HG03025 (cell line): ENCODE measurements around the gene SMG5.

ENCODE experiments used
- ATAC-seq: cut with Tn5 transposase; IDR thresholded peaks from one replicate; pipeline ENCODE4 v1.9.1; 2021; ENCODE audit warnings: mild to moderate bottlenecking, moderate library complexity; ENCODE audit not compliant: unreplicated experiment, low FRiP score

The SMG5 gene

DNA sequence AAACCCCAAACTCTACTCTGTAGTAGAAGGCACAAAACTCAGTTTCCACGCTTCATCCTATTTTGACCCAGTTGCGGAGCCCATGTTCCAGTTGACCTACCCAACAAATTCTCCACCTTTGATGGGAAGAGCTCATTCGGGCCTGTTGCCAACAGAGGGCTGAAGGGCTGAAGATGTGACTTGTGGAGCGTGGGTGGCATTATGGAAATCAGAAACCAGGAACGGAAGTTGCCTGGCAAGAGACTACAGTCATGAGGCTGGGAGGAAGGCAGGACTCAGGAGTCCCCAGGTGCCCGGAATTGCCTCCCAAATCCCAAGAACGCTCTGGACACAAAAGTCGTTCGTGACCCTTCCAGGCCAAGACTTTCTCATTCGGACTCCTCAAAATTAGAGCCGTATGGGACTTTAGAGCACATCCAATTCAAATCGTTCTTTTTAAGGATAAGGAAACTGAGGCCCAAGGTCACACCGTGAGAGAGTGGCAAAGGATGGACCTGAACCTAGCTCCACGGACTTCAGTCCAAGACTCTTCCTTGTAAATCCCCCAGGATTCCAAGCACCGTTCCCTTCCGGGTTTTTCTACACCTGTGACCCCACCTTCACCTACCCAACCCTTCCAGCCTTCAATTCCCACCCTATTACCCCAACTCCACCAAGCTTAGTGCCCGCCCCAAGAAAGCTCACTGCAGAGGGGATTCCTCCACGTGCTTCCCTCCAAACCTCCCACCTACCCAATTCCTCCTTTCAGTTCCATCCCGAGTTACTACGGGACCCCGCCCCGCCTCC, 739 bp downstream of the SMG5 start:
- peak; percentile 9 for ATAC-seq

DNA sequence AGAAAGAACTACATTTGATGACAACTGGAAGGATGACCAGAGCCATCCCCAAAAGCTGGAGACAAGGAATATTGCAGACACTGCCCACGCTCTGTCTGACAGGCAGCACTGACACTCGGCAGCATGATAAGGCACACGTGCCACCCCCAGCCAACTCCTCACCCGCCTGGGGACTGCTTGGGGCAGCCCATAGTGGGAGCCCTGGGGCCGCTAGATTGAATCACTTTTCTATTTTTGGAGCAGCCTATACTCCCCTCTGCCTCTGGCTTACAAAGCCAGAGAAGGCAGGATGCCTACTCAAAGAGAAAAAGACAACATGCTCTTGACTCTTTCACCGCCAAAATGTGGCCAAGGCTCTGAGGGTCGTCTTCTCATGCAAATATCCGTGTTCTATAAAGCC, 1.3 kb downstream of the SMG5 start:
- no peak for ATAC-seq

DNA sequence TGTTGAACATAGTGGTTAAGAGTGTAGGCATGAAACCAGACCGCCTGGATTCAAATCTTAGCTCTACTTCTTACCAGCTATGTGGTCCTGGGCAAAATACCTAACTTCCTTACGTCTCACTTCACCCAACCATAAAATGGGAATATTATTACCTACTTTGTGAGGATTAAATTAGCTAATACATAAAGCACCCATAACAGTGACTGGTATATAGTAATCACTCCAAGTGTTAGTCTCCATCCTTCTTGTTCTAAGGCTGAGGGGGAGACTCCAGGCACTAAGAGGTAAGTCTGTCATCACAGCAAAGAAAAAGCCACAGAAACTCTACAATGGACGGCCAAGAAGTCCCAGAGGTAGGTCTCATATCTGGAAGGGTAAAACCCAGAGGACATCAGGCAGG, 2.8 kb downstream of the SMG5 start:
- ATAC-seq = no peak

DNA sequence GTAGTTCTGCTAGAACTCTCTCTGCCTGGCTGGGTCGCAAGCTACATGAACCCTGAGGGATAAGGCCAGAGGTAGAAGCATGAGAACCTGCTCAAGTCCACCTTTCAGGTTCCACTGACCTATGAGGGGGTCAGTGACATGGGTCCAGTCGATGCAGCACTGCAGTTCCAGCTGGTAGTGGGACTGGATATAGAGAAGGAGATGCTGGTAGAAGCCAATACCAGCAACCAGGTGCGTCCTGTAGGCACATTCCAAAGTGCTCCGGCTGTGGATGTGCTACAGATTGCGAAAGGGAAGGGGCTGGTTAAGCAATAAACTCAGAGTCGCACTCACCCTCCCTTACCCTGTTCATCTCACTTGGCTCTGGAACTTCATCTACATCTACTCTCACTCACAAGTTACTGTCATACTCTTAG, 5.7 kb downstream of the SMG5 start:
- ATAC-seq = no peak

DNA sequence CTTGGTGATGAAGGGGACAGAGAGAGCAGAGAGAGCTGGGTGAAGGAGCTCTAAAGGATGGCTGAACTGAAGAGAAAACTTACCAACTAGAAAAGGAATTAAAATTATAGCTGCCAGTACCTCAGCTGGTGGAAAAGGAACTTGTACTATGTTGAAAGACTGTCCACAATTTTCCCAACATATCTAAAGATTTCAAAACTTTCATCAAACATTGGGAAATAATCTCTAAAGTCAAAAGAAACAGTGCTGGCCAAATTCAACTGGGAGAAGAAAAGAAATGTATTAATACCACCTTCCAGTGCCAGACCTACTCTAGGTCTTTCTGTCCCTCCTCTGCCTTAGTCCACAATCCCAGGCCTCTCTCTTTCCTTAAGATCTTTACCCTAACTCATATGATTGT, 6.1 kb downstream of the SMG5 start:
- no peak for ATAC-seq

DNA sequence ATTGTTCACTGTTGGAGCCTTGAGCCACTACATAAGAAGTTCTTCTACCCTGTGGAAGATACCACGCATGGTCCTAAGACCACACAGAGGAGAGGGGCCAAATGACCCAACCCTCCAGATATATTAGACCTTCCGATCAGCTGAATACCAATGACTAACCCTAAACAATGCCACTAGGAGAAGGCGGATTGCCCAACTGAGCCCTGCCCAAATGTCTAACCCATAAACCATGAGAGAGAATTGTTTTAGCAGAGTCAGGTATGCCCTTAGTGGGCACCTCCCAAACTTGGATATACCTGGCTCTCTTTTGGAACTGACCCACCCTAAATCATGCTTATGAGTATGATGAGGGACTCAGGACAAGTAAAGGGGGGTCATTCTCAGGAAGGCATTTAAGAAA, 12.3 kb downstream of the SMG5 start:
- no peak for ATAC-seq

DNA sequence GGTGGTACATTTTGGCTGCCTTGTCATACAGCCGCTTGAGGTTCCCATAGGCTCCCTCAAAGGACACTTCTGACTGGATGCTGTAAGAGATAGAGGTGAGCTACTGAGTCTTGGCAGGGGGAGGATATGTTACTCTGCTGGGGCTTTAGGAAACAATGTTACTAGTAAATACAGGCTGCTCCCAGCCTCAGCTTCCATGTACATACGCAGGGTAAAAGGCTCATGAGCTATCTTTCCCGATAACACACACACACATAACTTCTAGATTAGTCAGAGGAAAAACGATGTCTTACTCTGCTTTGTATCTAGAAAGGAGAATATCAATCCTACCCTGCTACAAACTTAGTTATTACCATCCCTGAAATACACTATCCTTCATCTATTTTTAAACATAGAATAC, 14.3 kb downstream of the SMG5 start:
- no peak for ATAC-seq

DNA sequence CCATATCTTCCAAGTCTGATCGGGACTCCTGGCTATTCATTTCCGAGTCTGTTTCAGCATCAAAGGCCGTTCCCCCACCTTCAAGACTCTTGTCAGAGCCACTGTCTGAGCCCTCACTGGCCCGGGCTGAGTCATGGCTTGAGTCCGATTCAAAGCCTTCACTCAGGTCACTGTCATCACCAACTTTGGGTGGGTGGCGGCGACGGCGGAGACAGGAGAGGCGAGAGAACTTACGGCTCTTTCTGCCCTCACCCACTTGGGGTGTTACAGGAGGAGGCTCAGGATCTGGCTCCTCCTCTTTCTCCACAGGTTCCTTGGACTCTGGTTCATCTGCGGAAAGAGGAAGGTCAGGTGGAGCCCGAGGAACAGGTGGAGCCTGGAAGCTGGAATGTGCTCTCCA, 16.6 kb downstream of the SMG5 start:
- ATAC-seq = no peak

DNA sequence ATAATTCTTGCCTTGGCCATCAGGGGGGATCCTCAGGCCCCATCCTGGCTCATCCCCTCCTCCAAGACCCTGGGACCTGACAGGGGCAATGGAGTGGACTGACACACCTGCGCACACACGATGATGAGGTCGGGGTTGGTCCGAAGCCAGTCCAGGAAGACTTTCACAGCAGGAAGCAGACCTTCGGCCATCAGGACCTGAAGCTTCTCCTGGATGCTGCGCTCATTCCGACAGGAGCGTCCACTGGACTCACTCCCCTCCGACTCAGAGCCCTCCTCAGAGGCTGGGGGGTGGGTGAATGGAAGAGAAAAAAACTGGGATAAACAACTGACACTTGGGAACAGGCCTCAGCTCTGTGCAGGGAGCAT, 19.4 kb downstream of the SMG5 start:
- ATAC-seq = no peak

DNA sequence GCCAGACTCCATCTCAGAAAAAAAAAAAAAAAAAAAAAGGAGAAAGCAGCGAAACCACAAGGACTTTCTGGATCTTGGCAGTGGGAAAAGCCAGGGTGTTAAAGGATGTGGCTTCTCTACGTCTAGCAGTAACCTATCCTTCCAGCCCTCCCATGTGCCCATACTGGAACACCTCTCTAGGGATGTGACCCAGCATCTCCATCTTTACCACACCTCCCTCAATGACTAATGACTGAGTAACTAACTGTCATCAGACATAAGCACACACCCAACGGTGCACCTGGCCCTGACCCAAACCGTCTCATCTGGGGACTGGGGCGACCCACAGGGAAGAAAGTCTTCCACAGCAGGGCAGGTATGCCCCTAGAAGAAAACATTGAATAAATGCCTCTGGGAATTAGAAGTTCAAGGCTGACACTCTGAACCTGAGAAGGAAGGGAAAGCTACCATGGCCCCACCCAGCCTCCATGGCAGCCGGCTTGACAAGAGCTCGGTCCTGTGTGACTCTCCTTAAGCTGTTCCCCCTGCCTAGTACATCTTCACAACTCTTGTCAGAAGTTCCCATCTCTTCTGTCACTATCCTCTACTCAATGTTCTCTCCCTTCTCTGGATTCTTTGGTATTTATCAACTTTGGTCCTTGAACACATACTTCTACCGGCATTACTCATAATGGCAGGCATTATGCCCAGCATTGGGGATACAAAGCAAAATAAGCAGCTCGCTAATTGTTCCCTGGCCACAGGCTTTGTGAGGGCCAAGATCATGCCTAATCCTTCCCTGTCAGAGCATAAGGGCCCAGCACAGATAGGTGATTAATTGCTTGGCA, 20.0 kb downstream of the SMG5 start:
- no peak for ATAC-seq

DNA sequence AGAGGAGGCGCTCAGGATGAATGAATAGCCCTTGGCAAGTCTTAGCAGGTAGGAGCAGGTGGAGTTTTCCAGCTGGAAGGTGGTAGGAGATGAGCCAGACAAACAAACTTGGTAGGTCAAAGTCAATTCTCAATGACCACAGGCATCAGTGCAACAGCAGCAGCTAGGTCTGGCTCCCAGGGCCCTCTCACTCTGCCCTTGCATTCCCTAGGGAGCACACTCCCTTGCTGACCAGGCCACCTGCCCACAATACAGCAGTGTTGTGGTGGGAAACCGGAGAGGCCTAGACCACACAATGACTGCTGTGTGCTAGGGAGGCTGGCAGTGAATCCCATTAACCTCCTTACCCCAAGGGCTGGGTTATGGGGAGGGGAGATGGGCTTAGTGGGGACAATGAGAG, 21.7 kb downstream of the SMG5 start:
- no peak for ATAC-seq

DNA sequence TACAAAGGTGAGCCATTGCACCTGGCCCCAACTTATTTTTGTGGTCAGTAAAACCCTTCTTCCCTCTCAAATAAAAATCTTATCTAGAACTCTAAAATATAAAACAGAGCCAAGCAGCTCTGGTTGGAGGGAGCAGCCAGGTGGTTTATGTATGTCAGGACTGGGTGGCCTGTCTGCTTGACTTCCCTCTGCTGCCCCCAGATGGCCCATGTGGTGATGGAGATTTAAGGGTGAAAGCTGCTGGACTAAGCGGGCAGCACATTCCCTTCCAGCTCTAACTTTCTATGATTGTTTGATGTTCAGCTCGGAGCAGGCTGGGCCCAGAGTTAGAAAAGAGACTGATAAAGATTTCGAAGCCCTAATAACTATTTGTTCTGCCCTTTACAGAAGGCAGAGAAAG, 22.8 kb downstream of the SMG5 start:
- no peak for ATAC-seq

DNA sequence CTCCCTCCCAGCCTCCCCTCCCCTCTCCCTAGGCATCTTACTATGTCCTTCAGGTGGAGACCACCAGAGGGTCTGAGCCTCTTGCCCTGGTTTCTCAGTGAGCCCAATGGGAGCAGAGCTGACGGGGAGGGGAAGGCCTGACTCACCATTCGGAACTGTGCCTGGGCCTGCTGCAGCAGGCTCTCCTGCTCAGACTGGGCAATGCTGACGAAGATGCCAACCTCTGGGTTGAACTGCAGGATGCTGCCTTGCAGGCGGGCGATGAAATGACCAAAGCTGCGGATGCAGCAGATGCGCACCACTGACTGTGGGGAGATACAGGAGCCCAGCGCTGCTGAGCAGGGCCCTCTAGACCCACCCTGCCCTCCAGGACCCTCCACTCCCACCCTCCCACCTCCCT, 23.8 kb downstream of the SMG5 start:
- no peak for ATAC-seq

DNA sequence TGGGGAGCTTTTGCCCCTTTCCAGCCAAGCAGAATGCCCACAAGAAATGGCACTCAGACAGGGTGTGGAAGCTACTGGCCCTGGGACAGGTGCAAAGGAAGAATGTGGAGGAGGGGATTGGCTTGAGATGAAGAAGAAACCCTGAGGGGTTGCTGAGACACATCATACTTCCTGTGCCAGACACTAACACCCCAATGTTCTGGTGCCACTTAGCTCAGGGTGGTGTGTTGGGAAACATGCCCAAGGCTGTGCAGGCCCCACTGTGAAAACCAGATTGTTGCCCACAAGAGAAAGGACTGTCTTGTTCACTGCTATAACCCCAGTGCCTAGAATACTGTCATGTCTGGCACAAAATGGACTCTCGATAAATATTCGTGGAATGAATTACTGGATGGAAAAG, 24.9 kb downstream of the SMG5 start:
- no peak for ATAC-seq

DNA sequence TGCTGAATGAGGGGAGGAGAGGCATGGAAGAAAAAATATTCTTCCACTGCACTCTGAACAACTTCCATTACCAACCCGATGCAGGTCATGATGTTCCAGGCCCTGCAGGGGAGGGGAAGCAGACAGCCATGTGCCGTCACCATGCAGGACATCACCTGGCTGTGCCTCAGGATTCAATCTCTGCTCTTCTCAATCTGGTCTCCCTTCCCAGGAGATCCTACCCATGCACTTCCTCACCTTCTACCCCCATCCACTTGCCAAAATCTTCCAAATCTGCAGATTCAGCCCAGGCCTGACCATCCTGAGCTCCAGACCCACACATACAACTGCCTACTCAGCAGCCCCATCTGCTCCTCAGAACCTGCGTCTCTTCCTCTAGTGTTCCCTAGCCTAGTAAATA, 29.0 kb downstream of the SMG5 start:
- no peak for ATAC-seq

DNA sequence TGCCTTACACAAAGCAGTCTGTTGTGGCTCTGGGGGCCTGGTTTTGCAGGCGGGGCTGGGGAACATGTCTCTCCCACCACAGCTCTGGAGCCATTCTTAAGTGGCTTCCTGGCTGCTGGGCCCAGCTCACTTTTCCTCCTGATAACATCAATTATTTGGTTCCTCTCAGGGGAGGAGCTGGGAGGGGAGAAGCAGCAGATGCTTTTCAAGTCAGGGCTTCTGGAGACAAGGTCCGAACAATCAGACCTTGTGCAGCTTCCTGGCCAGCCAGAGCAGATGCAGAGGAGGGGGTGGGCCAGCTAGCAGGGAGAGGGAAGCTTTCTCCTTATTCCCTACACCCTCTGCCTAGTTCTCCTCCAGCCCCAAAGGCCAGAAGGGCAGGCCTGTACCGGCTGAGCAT, 31.1 kb downstream of the SMG5 start:
- no peak for ATAC-seq

DNA sequence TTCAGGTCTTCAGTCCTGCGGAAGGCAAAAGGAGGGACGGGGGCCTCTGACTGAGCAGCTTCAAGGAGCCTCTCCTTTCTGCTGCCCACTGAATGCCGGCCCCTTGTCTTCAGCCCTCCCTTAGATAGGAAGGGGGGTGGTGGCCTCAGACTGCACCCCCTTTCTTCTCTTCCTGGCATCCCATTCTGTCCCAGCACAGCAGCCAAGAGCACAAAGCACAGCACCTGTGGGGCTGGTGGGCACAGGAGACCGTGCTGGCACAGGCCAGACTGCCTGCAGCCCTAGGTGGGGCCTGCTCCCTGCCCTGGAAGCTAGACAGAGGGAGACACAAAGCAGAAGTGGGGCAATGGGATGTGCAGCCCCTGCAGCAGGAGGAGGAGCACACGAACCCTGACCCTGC, 33.0 kb downstream of the SMG5 start:
- no peak for ATAC-seq

DNA sequence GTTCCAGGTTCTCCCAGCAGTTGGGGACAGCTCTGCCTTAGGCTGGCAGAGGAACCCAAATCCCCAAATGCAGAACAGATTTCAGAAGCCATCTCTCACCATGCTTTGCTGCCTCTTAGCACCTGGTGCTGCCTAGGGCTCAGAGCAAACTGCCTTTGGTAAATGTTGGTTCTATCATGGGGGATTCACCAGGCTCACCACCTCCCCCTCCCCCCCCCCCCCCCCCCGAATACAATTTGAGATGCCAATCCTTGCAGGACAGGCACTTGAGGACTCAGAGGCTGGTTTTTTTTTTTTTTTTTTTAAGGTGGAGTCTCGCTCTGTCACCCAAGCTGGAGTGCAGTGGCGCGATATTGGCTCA, 34.3 kb downstream of the SMG5 start:
- ATAC-seq = no peak

DNA sequence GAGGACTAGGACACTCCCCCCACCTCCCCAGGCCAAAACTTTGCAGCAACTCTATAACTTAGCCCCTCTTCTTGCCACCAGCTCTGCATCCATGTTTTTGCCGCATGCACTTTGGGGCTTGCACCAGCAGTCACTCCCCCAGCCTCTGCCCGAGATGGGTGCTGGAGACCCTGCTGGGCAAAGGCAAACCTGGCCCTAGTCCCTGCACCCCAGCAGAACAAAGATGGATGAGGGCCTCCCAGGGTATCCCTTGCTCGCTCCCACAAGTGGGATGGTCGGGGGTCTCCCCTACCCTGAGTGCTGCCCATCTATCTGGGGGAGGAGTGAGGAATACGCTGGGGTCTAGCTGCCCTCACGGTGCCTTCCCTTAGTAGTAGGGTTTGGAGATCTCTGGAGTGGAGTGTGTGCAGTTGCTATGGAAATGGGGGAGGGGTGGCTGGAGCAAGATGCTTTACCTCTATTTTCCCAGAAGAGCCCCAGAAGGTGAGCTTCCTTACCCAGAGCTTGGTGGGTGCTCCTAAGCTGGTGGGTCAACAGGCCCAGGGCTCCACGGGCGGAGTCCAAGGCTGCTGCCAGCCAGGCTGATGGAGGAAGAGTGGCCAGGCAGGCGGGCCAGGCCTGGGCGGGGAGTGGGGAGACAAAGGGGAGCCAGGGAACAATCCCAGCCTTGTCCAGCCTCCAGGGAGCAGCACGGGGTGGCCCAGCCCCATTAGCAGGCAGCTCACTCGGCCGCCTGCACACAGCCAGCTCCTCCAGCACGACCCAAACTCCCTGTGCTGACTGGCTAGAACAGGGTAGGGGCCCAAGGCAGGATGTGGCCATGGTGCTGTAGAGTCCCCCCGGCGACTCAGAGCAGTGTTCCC, 34.9 kb downstream of the SMG5 start, which contains the start of gene PAQR6:
PAQR6 (minus strand) TSS at position 597 of the 863 bp plus-strand sequence. CDS start 1,325 bp downstream, outside the sequence.
- ATAC-seq = no peak

DNA sequence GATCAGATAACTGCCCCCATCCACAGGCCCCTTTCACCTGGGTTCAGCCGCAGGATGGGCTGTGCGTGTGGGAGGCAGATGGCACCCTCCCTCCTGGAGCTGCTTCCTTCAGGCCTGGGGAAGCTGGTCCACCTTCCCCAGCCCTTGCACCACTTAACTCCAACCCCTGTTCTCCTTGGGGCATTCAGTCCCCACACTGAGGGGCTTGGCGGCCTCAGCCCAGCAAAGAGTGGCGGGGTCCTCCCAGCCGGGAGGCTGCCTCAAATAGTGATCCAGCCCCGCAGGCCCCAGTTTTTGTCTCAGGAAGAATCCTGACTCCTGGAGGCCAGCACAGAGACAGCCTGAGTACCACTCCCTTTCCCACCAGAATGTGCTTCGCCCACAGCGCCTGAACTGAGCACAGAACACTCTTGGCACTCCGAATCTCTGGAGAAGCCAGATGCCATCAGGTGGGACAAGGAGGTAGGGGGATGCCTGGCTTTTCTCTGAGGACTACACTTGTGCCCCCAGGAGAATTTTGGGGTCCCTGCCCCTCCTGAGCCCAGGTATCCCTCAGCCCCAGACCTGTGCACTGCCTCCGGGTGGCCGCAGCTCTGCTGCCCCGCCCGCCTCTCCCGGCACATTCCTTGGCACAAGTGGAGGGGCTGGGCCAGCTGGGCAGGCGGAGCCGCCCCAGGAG, 35.7 kb downstream of the SMG5 start:
- ATAC-seq = no peak
